SK-N-SH (cell line): ENCODE data around the gene TIGD3. TPM values are rescaled to one million over a fixed set of nuclear protein-coding genes. Genes with fewer than 3 reads are reported as not detected.

Source experiments
- CTCF ChIA-PET: fragments of 300-600, 350-600 bp; formaldehyde crosslinking; extraction: SDS; loops from one replicate; lab custom pipeline; 2021; lab: Yijun Ruan, JAX
- POLR2A ChIA-PET: fragments of 350-600 bp; sonication (Branson Sonifier 250); formaldehyde crosslinking; extraction: SDS; loops from one replicate; lab custom pipeline; 2020; ENCODE audit warnings: antibody characterized with exemption, inconsistent platforms; lab: Yijun Ruan, JAX
- DNase-seq: peaks from one replicate; pipeline ENCODE4 v3.0.0; 2012
- H2AFZ ChIP-seq: fragments of 200-600 bp; sonication (generic); 2 replicates; pipeline ENCODE4 v1.8.1; 2016; ENCODE audit warnings: antibody characterized with exemption, mild to moderate bottlenecking, low read depth
- H3F3A ChIP-seq: fragments of 200-600 bp; sonication (generic); replicated peaks from 2 replicates; pipeline ENCODE3; 2016; ENCODE audit warnings: antibody characterized with exemption, mild to moderate bottlenecking; ENCODE audit not compliant: insufficient read depth
- H3K27ac ChIP-seq, 2 experiments: fragments of 200-500 bp in 1 of 2; fragments of 200-600 bp in 1 of 2; sonication (Bioruptor generic) in 1 of 2; sonication (generic), shearing (Covaris generic) in 1 of 2; 2 replicates each; pipeline versions ENCODE4 v1.5.1 to v1.6.1; 2014 to 2016; ENCODE audit warnings: low read depth in 2 of 2, inconsistent platforms in 1 of 2, low read length in 1 of 2, mild to moderate bottlenecking in 1 of 2, mixed read lengths in 1 of 2
- H3K27me3 ChIP-seq: fragments of 200-600 bp; sonication (generic), shearing (Covaris generic); 2 replicates; pipeline ENCODE4 v1.6.1; 2016; ENCODE audit warnings: mixed run types; ENCODE audit not compliant: insufficient read depth
- H3K36me3 ChIP-seq, 2 experiments: fragments of 200-500 bp in 1 of 2; fragments of 200-600 bp in 1 of 2; sonication (Bioruptor generic) in 1 of 2; sonication (generic) in 1 of 2; replicated peaks in 1 of 2; 2 replicates each; pipeline versions ENCODE3 to v1.5.1; 2014 to 2016; ENCODE audit warnings: low read length in 1 of 2, mild to moderate bottlenecking in 1 of 2; ENCODE audit not compliant: insufficient read depth in 2 of 2, control insufficient read depth in 1 of 2
- H3K4me1 ChIP-seq, 2 experiments: fragments of 200-500 bp in 1 of 2; fragments of 200-600 bp in 1 of 2; sonication (Bioruptor generic) in 1 of 2; sonication (generic), shearing (Covaris generic) in 1 of 2; 2 replicates each; pipeline versions ENCODE4 v1.5.1 to v1.6.1; 2014 to 2016; ENCODE audit warnings: low read depth in 1 of 2, low read length in 1 of 2, mixed run types in 1 of 2; ENCODE audit not compliant: insufficient read depth in 2 of 2, control insufficient read depth in 1 of 2
- H3K4me2 ChIP-seq: fragments of 200-600 bp; sonication (generic), shearing (Covaris generic); 2 replicates; pipeline ENCODE4 v1.6.1; 2017; ENCODE audit warnings: mixed run types
- H3K4me3 ChIP-seq, 2 experiments: fragments of 200-500 bp in 1 of 2; fragments of 200-600 bp in 1 of 2; sonication (Bioruptor generic) in 1 of 2; sonication (generic), shearing (Covaris generic) in 1 of 2; 2 replicates each; pipeline versions ENCODE4 v1.5.1 to v1.8.1; 2014 to 2016; ENCODE audit warnings: low read depth in 2 of 2, inconsistent platforms in 1 of 2, low read length in 1 of 2, mild to moderate bottlenecking in 1 of 2, mixed read lengths in 1 of 2, moderate library complexity in 1 of 2
- H3K79me2 ChIP-seq: fragments of 200-600 bp; sonication (generic); 2 replicates; pipeline ENCODE4 v1.8.1; 2017; ENCODE audit warnings: mild to moderate bottlenecking; ENCODE audit not compliant: insufficient read depth
- H3K9ac ChIP-seq: fragments of 200-600 bp; sonication (generic); 2 replicates; pipeline ENCODE4 v1.6.1; 2017; ENCODE audit warnings: mixed run types
- H3K9me2 ChIP-seq: fragments of 200-600 bp; sonication (generic); 2 replicates; pipeline ENCODE4 v1.6.1; 2017; ENCODE audit warnings: mixed run types
- H3K9me3 ChIP-seq: fragments of 200-600 bp; sonication (generic); 2 replicates; pipeline ENCODE4 v1.6.1; 2017; ENCODE audit warnings: mixed run types, mild to moderate bottlenecking, moderate library complexity
- H4K20me1 ChIP-seq: fragments of 200-600 bp; sonication (generic); 2 replicates; pipeline ENCODE4 v1.6.1; 2017; ENCODE audit warnings: mild to moderate bottlenecking, mixed run types; ENCODE audit not compliant: insufficient read depth
- CHD2 ChIP-seq: fragments of 150-350 bp; IDR thresholded peaks from 2 replicates; pipeline ENCODE4 v1.6.1; 2018; ENCODE audit warnings: low read length; ENCODE audit not compliant: partially characterized antibody
- FOSL2 ChIP-seq: IDR thresholded peaks from 2 replicates; pipeline ENCODE4 v1.4.0; 2012; ENCODE audit warnings: low read depth, mild to moderate bottlenecking, moderate library complexity, borderline replicate concordance
- IRF3 ChIP-seq: fragments of 150-350 bp; IDR thresholded peaks from 2 replicates; pipeline ENCODE4 v1.6.1; 2016; ENCODE audit warnings: mild to moderate bottlenecking, low read depth, low read length
- MEF2A ChIP-seq: IDR thresholded peaks from 2 replicates; pipeline ENCODE4 v1.4.0; 2012; ENCODE audit warnings: low read depth, borderline replicate concordance
- RAD21 ChIP-seq: IDR thresholded peaks from 2 replicates; pipeline ENCODE4 v1.6.1; 2012; ENCODE audit warnings: mild to moderate bottlenecking, low read length
- RCOR1 ChIP-seq: fragments of 150-350 bp; IDR thresholded peaks from 2 replicates; pipeline ENCODE4 v1.6.1; 2017; ENCODE audit warnings: antibody characterized with exemption, low read length
- RXRA ChIP-seq: IDR thresholded peaks from 2 replicates; pipeline ENCODE4 v1.4.0; 2012; ENCODE audit warnings: low read depth, mild to moderate bottlenecking, borderline replicate concordance
- SIN3A ChIP-seq: IDR thresholded peaks from 2 replicates; pipeline ENCODE4 v1.6.1; 2012; ENCODE audit warnings: low read depth, mild to moderate bottlenecking, low read length, moderate library complexity, borderline replicate concordance
- SMC3 ChIP-seq: IDR thresholded peaks from 2 replicates; pipeline ENCODE4 v1.6.1; 2012; ENCODE audit warnings: low read depth, low read length, improper control_type of control experiment
- TAF1 ChIP-seq: IDR thresholded peaks from 2 replicates; pipeline ENCODE4 v1.6.1; 2012; ENCODE audit warnings: low read depth, mild to moderate bottlenecking, low read length, moderate library complexity, borderline replicate concordance
- TCF12 ChIP-seq: IDR thresholded peaks from 2 replicates; pipeline ENCODE4 v1.4.0; 2012
- USF1 ChIP-seq: IDR thresholded peaks from 2 replicates; pipeline ENCODE4 v1.4.0; 2012; ENCODE audit warnings: low read depth, borderline replicate concordance
- YY1 ChIP-seq: IDR thresholded peaks from 2 replicates; pipeline ENCODE4 v1.4.0; 2012; ENCODE audit warnings: low read depth, mild to moderate bottlenecking
- WGBS: methylation state at CpG from one replicate; pipeline ENCODE4 v1.1.6; 2017; ENCODE audit warnings: low lambda C conversion rate; 5-methylcytosine and 5-hydroxymethylcytosine counted together
- polyA plus RNA-seq, 3 experiments: library from polyadenylated mRNA; depleted of rRNA; stranded (reverse); fragments of >200 nt; gene quantifications; 2 replicates each; pipeline ENCODE4 v1.2.3, GENCODE V29; 2012

TIGD3 gene
- polyA plus RNA-seq, 1 of the 3 experiments (the other 2 are of a cell fraction) = 0.41 TPM

GRCh38 chr11:65403607-65404121 is 49.1 kb downstream of the TIGD3 start:
- CTCF ChIA-PET = interaction anchor here (2.2 kb wide), 1 partner anchor 65 kb away, joined by 5 read pairs; no protein-coding TSS in a partner anchor
- Histone ChIP-seq H3K27me3 (no peaks in the 10 kb centered on the region), H3K27ac (no peak overlapping the region), H2AFZ (no peak overlapping the region), H3K4me2 (no peak overlapping the region), H3K36me3 (peaks cover 16 to 18% of the 10 kb centered on the region in 2 experiments), H3K9me2 (no peaks in the 10 kb centered on the region), H4K20me1 (no peaks in the 10 kb centered on the region), H3F3A (peaks cover 3% of the 10 kb centered on the region), H3K9me3 (no peaks in the 10 kb centered on the region), H3K4me3 (no peak overlapping the region), H3K4me1 (no peaks in the 10 kb centered on the region), H3K79me2 (no peaks in the 10 kb centered on the region), H3K9ac (no peak overlapping the region)
- POLR2A ChIA-PET = no interaction called here
- DNase-seq = no peak
- 91% methylated on average over 11 of the region's 12 CpGs for WGBS
- TF ChIP-seq FOSL2 (no peak), IRF3 (no peak), RAD21 (no peak), TCF12 (no peak), USF1 (no peak), TAF1 (no peak), SMC3 (no peak), SIN3A (no peak), RXRA (no peak), CHD2 (no peak), RCOR1 (no peak), YY1 (no peak), MEF2A (no peak)

- H3K9me2 ChIP-seq = no peaks in the 10 kb centered on the region
- DNase-seq = no peak
- H3K9me3 ChIP-seq = no peaks in the 10 kb centered on the region
- no peak for TF ChIP-seq USF1
- TF ChIP-seq YY1 = no peak
- POLR2A ChIA-PET = no interaction called here
- no peaks in the 10 kb centered on the region for H3K4me1 ChIP-seq
- H3K36me3 ChIP-seq = peaks cover 16 to 24% of the 10 kb centered on the region in 2 experiments
- no peak overlapping the region for H3K4me3 ChIP-seq
- no peak overlapping the region for H3K9ac ChIP-seq
- 98% methylated on average over 11 of the region's 13 CpGs for WGBS
- no peak overlapping the region for H3K4me2 ChIP-seq
- no peaks in the 10 kb centered on the region for H3K79me2 ChIP-seq
- H4K20me1 ChIP-seq = no peaks in the 10 kb centered on the region
- H3F3A ChIP-seq = peaks cover 3% of the 10 kb centered on the region
- no peak overlapping the region for H3K27ac ChIP-seq
- CTCF ChIA-PET = interaction anchor here (2.2 to 3.6 kb wide), 2 partner anchors 12 to 65 kb away, joined by 5 to 20 read pairs; no protein-coding TSS in a partner anchor
- H2AFZ ChIP-seq = no peak overlapping the region
- H3K27me3 ChIP-seq = no peaks in the 10 kb centered on the region
Observed at GRCh38 chr11:65404210-65404609, 49.7 kb downstream of the TIGD3 start.
